HG02870 (cell line): ENCODE results near the gene ACKR3.

Experiments
- ATAC-seq: cut with Tn5 transposase; IDR thresholded peaks from one replicate; pipeline ENCODE4 v1.9.1; 2021; ENCODE audit warnings: mild to moderate bottlenecking, moderate library complexity; ENCODE audit not compliant: unreplicated experiment

Gene ACKR3

GRCh38 chr2:236606023-236606422, 36.4 kb downstream of the ACKR3 start:
- ATAC-seq, result no peak

- no peak for ATAC-seq
These were observed 38.0 kb downstream of the ACKR3 start for GRCh38 chr2:236607471-236608187.

GRCh38 chr2:236608188-236608525, 38.5 kb downstream of the ACKR3 start:
- no peak for ATAC-seq

- no peak for ATAC-seq
These were observed 39.1 kb downstream of the ACKR3 start for GRCh38 chr2:236608710-236609109.

GRCh38 chr2:236610991-236611821, 41.6 kb downstream of the ACKR3 start:
- ATAC-seq, result no peak

GRCh38 chr2:236612737-236613136, 43.1 kb downstream of the ACKR3 start:
- no peak for ATAC-seq

GRCh38 chr2:236613612-236614011, 44.0 kb downstream of the ACKR3 start:
- ATAC-seq, result no peak

GRCh38 chr2:236614551-236614950, 44.9 kb downstream of the ACKR3 start:
- no peak for ATAC-seq

GRCh38 chr2:236616031-236616430, 46.4 kb downstream of the ACKR3 start:
- no peak for ATAC-seq

- no peak for ATAC-seq
These were observed 47.0 kb downstream of the ACKR3 start for GRCh38 chr2:236616624-236617023.

GRCh38 chr2:236617221-236617737, 47.7 kb downstream of the ACKR3 start:
- no peak for ATAC-seq

- no peak for ATAC-seq
These were observed 48.2 kb downstream of the ACKR3 start for GRCh38 chr2:236617796-236618195.

GRCh38 chr2:236618370-236618769, 48.7 kb downstream of the ACKR3 start:
- ATAC-seq, result no peak

GRCh38 chr2:236619910-236620612, 50.4 kb downstream of the ACKR3 start:
- no peak for ATAC-seq

- ATAC-seq, result no peak
These were observed 52.2 kb downstream of the ACKR3 start for GRCh38 chr2:236621786-236622185.

GRCh38 chr2:236622201-236622600, 52.6 kb downstream of the ACKR3 start:
- ATAC-seq, result no peak

GRCh38 chr2:236622660-236623059, 53.0 kb downstream of the ACKR3 start:
- no peak for ATAC-seq

- no peak for ATAC-seq
These were observed 54.2 kb downstream of the ACKR3 start for GRCh38 chr2:236623816-236624215.

GRCh38 chr2:236625156-236625690, 55.6 kb downstream of the ACKR3 start:
- no peak for ATAC-seq

- ATAC-seq, result no peak
These were observed 56.9 kb downstream of the ACKR3 start for GRCh38 chr2:236626391-236627150.

GRCh38 chr2:236627193-236627592, 57.6 kb downstream of the ACKR3 start:
- no peak for ATAC-seq
